ENCODE data around the gene FUBP1. TPM values are rescaled to one million over a fixed set of nuclear protein-coding genes. Genes with fewer than 3 reads are reported as not detected.
"Not testable (repeated sequence)": the region's sequence is repeated elsewhere in the genome, so short reads cannot be mapped to it uniquely, and the experiment has no call there.

Gene FUBP1
- total RNA-seq, 1 donor from 2014 or later: 103 TPM

- no peak overlapping the region for H3K4me3 ChIP-seq (ENCODE audit: low read depth, low read length)
- FAIRE-seq: no peak
- no peak for TF ChIP-seq CTCF (IDR thresholded peaks at IDR 0.05; ENCODE audit: insufficient read depth, low read length, severe bottlenecking)
- DNase-seq (ENCODE audit: low read depth): no peak
- H3K36me3 ChIP-seq (ENCODE audit: control insufficient read depth, insufficient read depth, low read length): no peaks in the 10 kb centered on the region
- H3K27me3 ChIP-seq (ENCODE audit: control insufficient read depth, insufficient read depth, low read length): no peaks in the 10 kb centered on the region
These were observed 52.9 kb downstream of the FUBP1 start for GRCh38 chr1:77925956-77926355.

- TF ChIP-seq CTCF (IDR thresholded peaks at IDR 0.05; ENCODE audit: insufficient read depth, low read length, severe bottlenecking): no peak
- FAIRE-seq (no peak), DNase-seq (ENCODE audit: low read depth) (no peak)
- Histone ChIP-seq H3K36me3 (ENCODE audit: control insufficient read depth, insufficient read depth, low read length) (no peaks in the 10 kb centered on the region), H3K27me3 (ENCODE audit: control insufficient read depth, insufficient read depth, low read length) (no peaks in the 10 kb centered on the region), H3K4me3 (ENCODE audit: low read depth, low read length) (no peak overlapping the region)
These were observed 53.4 kb downstream of the FUBP1 start for GRCh38 chr1:77925518-77925917.

GRCh38 chr1:77918918-77919317, 60.0 kb downstream of the FUBP1 start:
- H3K27me3 ChIP-seq (ENCODE audit: control insufficient read depth, insufficient read depth, low read length); FAIRE-seq; H3K4me3 ChIP-seq (ENCODE audit: low read depth, low read length); DNase-seq (ENCODE audit: low read depth); H3K36me3 ChIP-seq (ENCODE audit: control insufficient read depth, insufficient read depth, low read length): not testable (repeated sequence)

- DNase-seq (ENCODE audit: low read depth) (no peak), FAIRE-seq (no peak)
- TF ChIP-seq CTCF (IDR thresholded peaks at IDR 0.05; ENCODE audit: insufficient read depth, low read length, severe bottlenecking): no peak
- no peaks in the 10 kb centered on the region for H3K36me3 ChIP-seq (ENCODE audit: control insufficient read depth, insufficient read depth, low read length)
- H3K4me3 ChIP-seq (ENCODE audit: low read depth, low read length): no peak overlapping the region
- H3K27me3 ChIP-seq (ENCODE audit: control insufficient read depth, insufficient read depth, low read length): no peaks in the 10 kb centered on the region
These were observed 68.8 kb downstream of the FUBP1 start for GRCh38 chr1:77910116-77910515.

GRCh38 chr1:77906624-77907023, 72.2 kb downstream of the FUBP1 start:
- DNase-seq (ENCODE audit: low read depth) (no peak), FAIRE-seq (no peak)
- TF ChIP-seq CTCF (IDR thresholded peaks at IDR 0.05; ENCODE audit: insufficient read depth, low read length, severe bottlenecking): no peak
- Histone ChIP-seq H3K27me3 (ENCODE audit: control insufficient read depth, insufficient read depth, low read length) (no peaks in the 10 kb centered on the region), H3K4me3 (ENCODE audit: low read depth, low read length) (no peak overlapping the region), H3K36me3 (ENCODE audit: control insufficient read depth, insufficient read depth, low read length) (no peaks in the 10 kb centered on the region)

GRCh38 chr1:77906019-77906545, 72.8 kb downstream of the FUBP1 start:
- FAIRE-seq (no peak), DNase-seq (ENCODE audit: low read depth) (no peak)
- no peak for TF ChIP-seq CTCF (IDR thresholded peaks at IDR 0.05; ENCODE audit: insufficient read depth, low read length, severe bottlenecking)
- H3K27me3 ChIP-seq (ENCODE audit: control insufficient read depth, insufficient read depth, low read length): no peaks in the 10 kb centered on the region
- H3K36me3 ChIP-seq (ENCODE audit: control insufficient read depth, insufficient read depth, low read length): no peaks in the 10 kb centered on the region
- no peak overlapping the region for H3K4me3 ChIP-seq (ENCODE audit: low read depth, low read length)

Measured in bronchial epithelial cell (primary cell).